ENCODE data around the gene EID3. TPM values are rescaled to one million over a fixed set of nuclear protein-coding genes. Genes with fewer than 3 reads are reported as not detected.

The EID3 gene
- total RNA-seq, 1 experiment from 2014 or later, result 3.0 TPM

DNA sequence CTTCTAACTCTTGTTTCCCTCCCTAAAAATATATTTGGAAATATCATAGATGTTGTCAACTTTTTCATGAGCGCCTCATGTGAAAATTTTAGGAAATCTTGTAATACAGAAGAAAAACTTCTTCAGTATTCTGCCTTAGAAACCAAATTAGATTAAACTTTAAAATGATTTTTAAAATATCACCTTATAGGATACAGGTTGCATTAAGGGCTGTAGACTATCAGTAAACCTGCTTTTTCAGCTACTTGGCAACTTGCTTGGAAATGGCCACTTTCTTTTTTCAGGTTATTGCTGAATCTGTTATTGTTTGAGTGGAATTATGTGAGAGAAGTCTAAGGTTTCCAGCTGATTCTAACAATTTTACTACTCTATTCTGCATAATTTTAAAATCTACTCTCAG lies 9.1 kb downstream of the EID3 start:
- no TSS peak for BruUV-seq (replicated peaks)
- Mint-ChIP-seq H3K27ac (ENCODE audit: low read depth, unreplicated experiment) (no peak overlapping the region), H3K9me3 (ENCODE audit: unreplicated experiment) (no peaks in the 10 kb centered on the region), H3K4me1 (ENCODE audit: insufficient read depth, unreplicated experiment) (peaks cover 7% of the 10 kb centered on the region), H3K27me3 (ENCODE audit: insufficient read depth, unreplicated experiment) (no peaks in the 10 kb centered on the region), H3K4me3 (ENCODE audit: unreplicated experiment) (no peak overlapping the region), H3K36me3 (ENCODE audit: insufficient read depth, unreplicated experiment) (peaks cover 74% of the 10 kb centered on the region)
- ChIA-PET POLR2A (interaction anchor here (0.7 to 1.5 kb wide), 8 partner anchors 10 to 105 kb away, joined by 3 to 5 read pairs (median 4); no protein-coding TSS in a partner anchor), CTCF (interaction anchor here (0.6 to 2.0 kb wide), 6 partner anchors 13 to 480 kb away, joined by 3 to 10 read pairs (median 4); no protein-coding TSS in a partner anchor)
- no peak for DNase-seq (ENCODE audit: unreplicated experiment)
- TF ChIP-seq, protein P1, sequence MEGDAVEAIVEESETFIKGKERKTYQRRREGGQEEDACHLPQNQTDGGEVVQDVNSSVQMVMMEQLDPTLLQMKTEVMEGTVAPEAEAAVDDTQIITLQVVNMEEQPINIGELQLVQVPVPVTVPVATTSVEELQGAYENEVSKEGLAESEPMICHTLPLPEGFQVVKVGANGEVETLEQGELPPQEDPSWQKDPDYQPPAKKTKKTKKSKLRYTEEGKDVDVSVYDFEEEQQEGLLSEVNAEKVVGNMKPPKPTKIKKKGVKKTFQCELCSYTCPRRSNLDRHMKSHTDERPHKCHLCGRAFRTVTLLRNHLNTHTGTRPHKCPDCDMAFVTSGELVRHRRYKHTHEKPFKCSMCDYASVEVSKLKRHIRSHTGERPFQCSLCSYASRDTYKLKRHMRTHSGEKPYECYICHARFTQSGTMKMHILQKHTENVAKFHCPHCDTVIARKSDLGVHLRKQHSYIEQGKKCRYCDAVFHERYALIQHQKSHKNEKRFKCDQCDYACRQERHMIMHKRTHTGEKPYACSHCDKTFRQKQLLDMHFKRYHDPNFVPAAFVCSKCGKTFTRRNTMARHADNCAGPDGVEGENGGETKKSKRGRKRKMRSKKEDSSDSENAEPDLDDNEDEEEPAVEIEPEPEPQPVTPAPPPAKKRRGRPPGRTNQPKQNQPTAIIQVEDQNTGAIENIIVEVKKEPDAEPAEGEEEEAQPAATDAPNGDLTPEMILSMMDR (IDR thresholded peaks at IDR 0.05; ENCODE audit: unreplicated experiment), result no peak
- intact Hi-C loops (cut with micrococcal nuclease), result no loop called here

GRCh38 chr12:104313568-104314241 lies 10.2 kb downstream of the EID3 start:
- DNase-seq (ENCODE audit: unreplicated experiment), result no peak
- ChIA-PET CTCF (interaction anchor here (0.6 to 2.0 kb wide), 8 partner anchors 14 to 869 kb away, joined by 3 to 10 read pairs (median 3); no protein-coding TSS in a partner anchor), POLR2A (interaction anchor here (0.9 to 1.5 kb wide), 5 partner anchors 8 to 121 kb away, joined by 3 to 5 read pairs (median 3); no protein-coding TSS in a partner anchor)
- intact Hi-C loops (cut with micrococcal nuclease), result no loop called here
- no peak overlapping the region for H3K4me3 Mint-ChIP-seq (ENCODE audit: unreplicated experiment)
- H3K9me3 Mint-ChIP-seq (ENCODE audit: unreplicated experiment), result no peaks in the 10 kb centered on the region
- peaks cover 7% of the 10 kb centered on the region for H3K4me1 Mint-ChIP-seq (ENCODE audit: insufficient read depth, unreplicated experiment)
- no peaks in the 10 kb centered on the region for H3K27me3 Mint-ChIP-seq (ENCODE audit: insufficient read depth, unreplicated experiment)
- TSS peak; percentile 7 for BruUV-seq (replicated peaks)
- H3K27ac Mint-ChIP-seq (ENCODE audit: low read depth, unreplicated experiment), result no peak overlapping the region
- peaks cover 85% of the 10 kb centered on the region for H3K36me3 Mint-ChIP-seq (ENCODE audit: insufficient read depth, unreplicated experiment)
- TF ChIP-seq, protein P1 (IDR thresholded peaks at IDR 0.05; ENCODE audit: unreplicated experiment), result no peak

DNA sequence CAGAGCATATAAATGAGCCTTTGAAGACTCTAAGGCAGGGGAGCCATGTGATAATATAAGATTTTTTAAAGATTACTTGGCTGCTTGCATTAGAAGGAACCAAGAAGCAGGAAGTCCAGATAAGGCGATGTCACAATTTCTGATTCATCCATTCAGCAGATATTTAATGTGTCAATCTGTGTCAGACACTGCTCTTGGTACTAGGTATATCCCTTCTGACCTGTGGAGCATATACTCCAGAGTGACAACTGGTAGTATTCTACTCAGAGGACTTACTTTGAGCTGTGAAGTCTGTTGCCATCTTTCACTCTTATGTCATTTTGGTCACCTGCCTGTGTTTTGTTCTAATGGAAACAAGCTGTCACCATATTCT lies 10.7 kb downstream of the EID3 start:
- TF ChIP-seq, protein P1 (IDR thresholded peaks at IDR 0.05; ENCODE audit: unreplicated experiment), result no peak
- CTCF ChIA-PET, result interaction anchor here (0.6 to 2.0 kb wide), 6 partner anchors 34 to 125 kb away, joined by 3 to 10 read pairs (median 3); no protein-coding TSS in a partner anchor
- Mint-ChIP-seq H3K9me3 (ENCODE audit: unreplicated experiment) (no peaks in the 10 kb centered on the region), H3K36me3 (ENCODE audit: insufficient read depth, unreplicated experiment) (peaks cover 88% of the 10 kb centered on the region), H3K4me1 (ENCODE audit: insufficient read depth, unreplicated experiment) (peaks cover 7% of the 10 kb centered on the region), H3K27ac (ENCODE audit: low read depth, unreplicated experiment) (no peak overlapping the region), H3K4me3 (ENCODE audit: unreplicated experiment) (no peak overlapping the region), H3K27me3 (ENCODE audit: insufficient read depth, unreplicated experiment) (no peaks in the 10 kb centered on the region)
- no TSS peak for BruUV-seq (replicated peaks)
- intact Hi-C loops (cut with micrococcal nuclease), result no loop called here
- POLR2A ChIA-PET, result interaction anchor here (0.9 kb wide), 1 partner anchor 122 kb away, joined by 3 read pairs; no protein-coding TSS in a partner anchor
- no peak for DNase-seq (ENCODE audit: unreplicated experiment)

DNA sequence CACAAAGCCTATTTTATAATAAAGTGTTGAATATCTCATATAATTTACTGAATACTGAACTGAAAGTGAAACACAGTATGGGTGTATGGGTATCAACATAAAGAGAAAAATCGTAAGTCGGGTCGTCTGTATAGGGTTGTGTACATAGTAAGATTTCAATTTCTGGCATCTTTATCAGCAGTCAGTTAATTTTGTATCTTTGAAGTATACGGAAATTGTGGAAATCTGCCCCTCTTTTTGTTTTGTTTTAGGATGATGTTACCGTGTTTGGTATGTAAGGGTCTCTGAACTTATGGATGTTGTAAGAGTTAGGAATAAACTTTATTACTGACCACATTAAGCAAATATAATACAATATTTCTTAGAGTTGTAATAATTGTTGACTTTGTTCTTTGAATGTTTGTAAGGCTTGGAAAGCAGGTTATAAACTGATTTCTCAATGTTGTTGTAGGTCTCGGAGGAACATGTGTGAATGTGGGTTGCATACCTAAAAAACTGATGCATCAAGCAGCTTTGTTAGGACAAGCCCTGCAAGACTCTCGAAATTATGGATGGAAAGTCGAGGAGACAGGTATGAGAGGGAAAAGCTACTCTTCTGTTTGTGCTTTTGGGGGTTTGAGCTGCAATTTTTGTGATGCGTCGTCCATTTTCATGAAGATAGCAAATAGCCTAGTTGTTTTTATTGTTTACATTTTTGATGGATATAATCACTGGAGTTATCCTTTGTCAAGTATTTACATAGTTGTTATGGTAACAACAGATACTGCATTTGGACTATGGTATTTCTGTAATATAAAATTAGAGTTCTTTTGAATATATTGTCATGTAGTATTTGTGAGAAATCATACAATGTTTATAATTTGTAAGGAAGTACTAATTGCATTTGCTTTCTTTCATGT lies 12.0 kb downstream of the EID3 start:
- DNase-seq (ENCODE audit: unreplicated experiment), result no peak
- no peaks in the 10 kb centered on the region for H3K27me3 Mint-ChIP-seq (ENCODE audit: insufficient read depth, unreplicated experiment)
- POLR2A ChIA-PET, result interaction anchor here (0.6 to 0.9 kb wide), 2 partner anchors 27 to 665 kb away, joined by 3 read pairs; no protein-coding TSS in a partner anchor
- intact Hi-C loops (cut with micrococcal nuclease), result no loop called here
- TF ChIP-seq, protein P1 (IDR thresholded peaks at IDR 0.05; ENCODE audit: unreplicated experiment), result no peak
- peaks cover 7% of the 10 kb centered on the region for H3K4me1 Mint-ChIP-seq (ENCODE audit: insufficient read depth, unreplicated experiment)
- peak overlapping the region; percentile 39 for H3K27ac Mint-ChIP-seq (ENCODE audit: low read depth, unreplicated experiment)
- no peaks in the 10 kb centered on the region for H3K9me3 Mint-ChIP-seq (ENCODE audit: unreplicated experiment)
- H3K4me3 Mint-ChIP-seq (ENCODE audit: unreplicated experiment), result no peak overlapping the region
- CTCF ChIA-PET, result interaction anchor here (0.6 to 0.7 kb wide), 2 partner anchors 381 to 828 kb away, joined by 3 read pairs; no protein-coding TSS in a partner anchor
- peaks cover 96% of the 10 kb centered on the region for H3K36me3 Mint-ChIP-seq (ENCODE audit: insufficient read depth, unreplicated experiment)
- no TSS peak for BruUV-seq (replicated peaks)
